Transverse colon (tissue), 4 donors: ENCODE measurements around the gene DUSP3. TPM values are rescaled to one million over a fixed set of nuclear protein-coding genes. Genes with fewer than 3 reads are reported as not detected.

Source experiments
- DNase-seq: peaks from one replicate; pipeline ENCODE4 v3.0.0-alpha.2; 2019
- H3K27ac ChIP-seq, 4 donors: fragments of 200-600 bp; sonication (generic); 2 replicates each; pipeline ENCODE4 v1.5.1; 2016 to 2018; ENCODE audit warnings: inconsistent platforms in 4 of 4
- H3K27me3 ChIP-seq: fragments of 200-600 bp; sonication (generic); 2 replicates; pipeline ENCODE4 v1.5.1; 2017; ENCODE audit warnings: inconsistent platforms
- H3K36me3 ChIP-seq, 4 donors: fragments of 200-600 bp; sonication (generic); 2 replicates each; pipeline ENCODE4 v1.5.1; 2017 to 2019; ENCODE audit warnings: inconsistent platforms in 4 of 4
- H3K4me1 ChIP-seq, 4 donors: fragments of 200-600 bp; sonication (generic); 2 replicates each; pipeline ENCODE4 v1.5.1; 2017 to 2020; ENCODE audit warnings: inconsistent platforms in 4 of 4
- H3K4me3 ChIP-seq, 4 donors: fragments of 200-600 bp; sonication (generic); 1 replicate in 1 of 4; 2 replicates in 3 of 4; pipeline versions ENCODE4 v1.5.1 to v1.6.1; 2017 to 2019; ENCODE audit warnings: inconsistent platforms in 4 of 4
- H3K9me3 ChIP-seq, 2 donors: fragments of 200-600 bp; sonication (generic); 2 replicates each; pipeline ENCODE4 v1.5.1; 2017 to 2019; ENCODE audit warnings: inconsistent platforms in 2 of 2
- EP300 ChIP-seq: sonication (generic); formaldehyde crosslinking; IDR thresholded peaks from one replicate; pipeline ENCODE4 v1.6.1; 2017; ENCODE audit warnings: antibody characterized with exemption, low read depth
- POLR2A ChIP-seq: fragments of 450-650 bp; IDR thresholded peaks from one replicate; pipeline ENCODE4 v1.6.1; 2016; ENCODE audit warnings: antibody characterized with exemption, mild to moderate bottlenecking, moderate library complexity
- POLR2AphosphoS5 ChIP-seq, 3 donors: sonication (generic); formaldehyde crosslinking; IDR thresholded peaks; one replicate each; pipeline ENCODE4 v1.6.1; 2016; ENCODE audit warnings: antibody characterized with exemption in 3 of 3
- WGBS, 2 donors: methylation state at CpG; one replicate each; pipeline ENCODE4 v1.1.5; 2018; ENCODE audit warnings: low coverage in 1 of 2; 5-methylcytosine and 5-hydroxymethylcytosine counted together
- in situ Hi-C, 4 donors: fragments of 200-750 bp; cut with MboI; loops; one replicate each; pipeline versions ENCODE4 v1.15.0 to v1.15.1; 2017; ENCODE audit warnings: low sequenced_read_pairs in 3 of 4, low pct_ligation_motif_present in 1 of 4, low pct_unique_long_range_greater_than_20kb in 1 of 4
- intact Hi-C: fragments of 100-400 bp; cut with DNase I; formaldehyde crosslinking; loops from one replicate; pipeline ENCODE4 v1.15.1; 2023; ENCODE audit warnings: low total_unique reads
- total RNA-seq, 4 donors: library from RNA; depleted of rRNA; stranded (reverse); fragments of >200 nt; gene quantifications; one replicate each; pipeline ENCODE4 v1.1.0, GENCODE V29; 2016
- TF ChIP-seq, protein P1 (sequence below), 5 experiments: fragments of 200-600 bp in 3 of 5; fragments of 450-650 bp in 2 of 5; sonication (generic) in 3 of 5; IDR thresholded peaks; 1 replicate in 2 of 5; 2 replicates in 3 of 5; pipeline ENCODE4 v1.5.1; 2016 to 2017; ENCODE audit warnings: antibody characterized with exemption in 5 of 5, inconsistent platforms in 3 of 5, mild to moderate bottlenecking in 2 of 5, moderate library complexity in 1 of 5

Gene DUSP3
- total RNA-seq, 4 donors from 2014 or later, result 52.7 to 145 (median 70.9) TPM

DNA sequence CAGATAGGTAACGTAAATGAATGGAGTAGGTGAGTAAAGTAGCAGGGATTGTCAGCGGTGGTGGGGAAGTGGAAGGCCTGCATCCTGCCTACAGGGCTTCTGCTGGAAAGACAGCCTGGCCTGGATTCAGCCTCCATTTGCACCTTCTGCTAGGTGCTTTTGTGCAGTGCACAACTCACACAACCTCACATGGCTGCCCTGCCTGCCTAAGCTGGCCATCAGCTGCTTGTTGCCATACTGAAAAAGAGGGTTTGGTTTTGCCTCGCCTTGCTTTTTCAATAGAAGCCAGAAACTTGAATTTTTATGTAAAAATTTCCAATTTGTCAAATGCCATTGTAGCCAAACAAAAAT is 56.5 kb downstream of the DUSP3 start:
- in situ Hi-C loops (no loop called here), intact Hi-C loops (no loop called here)
- no peak overlapping the region for H3K4me3 ChIP-seq
- TF ChIP-seq EP300, result no peak
- TF ChIP-seq POLR2A, result no peak
- TF ChIP-seq POLR2AphosphoS5 (IDR thresholded peaks at IDR 0.05), result no peak
- no peak overlapping the region for H3K27ac ChIP-seq
- no peaks in the 10 kb centered on the region for H3K9me3 ChIP-seq
- DNase-seq, result no peak
- H3K27me3 ChIP-seq, result no peaks in the 10 kb centered on the region
- no peaks in the 10 kb centered on the region for H3K36me3 ChIP-seq
- 93 to 100% methylated on average over 1 to 3 of the region's 3 CpGs for WGBS, 2 donors
- peaks cover 0 to 5% (median 0%) of the 10 kb centered on the region in 4 donors for H3K4me1 ChIP-seq

DNA sequence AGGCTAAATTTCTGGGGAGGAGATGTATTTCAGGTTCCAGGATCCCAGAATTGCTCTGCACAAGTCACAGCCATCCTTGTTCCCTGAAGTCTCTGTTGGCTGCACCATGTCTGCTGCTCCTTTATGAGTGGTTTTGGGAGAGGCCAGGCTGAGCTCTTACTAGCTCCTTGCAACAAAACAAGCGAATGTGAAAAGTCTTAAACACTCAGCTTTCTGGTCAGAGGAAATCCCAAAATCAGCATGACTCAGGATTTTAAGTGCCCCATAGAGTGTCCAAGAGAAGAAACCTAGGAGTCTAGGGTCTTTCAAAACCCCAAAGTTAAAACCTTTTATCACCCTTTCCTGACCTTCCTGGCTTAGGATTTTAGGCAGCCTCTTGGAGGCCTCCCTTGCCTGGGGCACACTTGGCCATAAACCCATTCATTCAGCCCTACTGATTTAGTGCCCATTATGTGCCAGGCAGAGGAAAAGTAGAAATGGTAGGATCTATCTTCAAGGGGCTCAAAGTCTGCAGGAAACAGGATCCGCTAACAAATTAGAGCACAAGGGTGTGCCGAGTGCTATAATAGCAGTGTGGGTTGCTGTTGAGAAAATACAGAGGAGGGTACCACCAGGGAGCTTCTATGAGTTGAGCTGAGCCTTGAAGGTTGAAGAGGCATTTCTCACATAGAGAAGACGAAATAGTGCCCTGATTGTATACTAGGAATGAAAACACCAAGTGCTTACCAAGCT is 57.1 kb downstream of the DUSP3 start:
- Histone ChIP-seq H3K4me3 (no peak overlapping the region), H3K4me1 (peaks cover 0 to 5% (median 0%) of the 10 kb centered on the region in 4 donors), H3K9me3 (no peaks in the 10 kb centered on the region), H3K27me3 (no peaks in the 10 kb centered on the region), H3K36me3 (no peaks in the 10 kb centered on the region), H3K27ac (peak overlapping the region in 1 of 4 donors; percentile 95)
- intact Hi-C loops (no loop called here), in situ Hi-C loops (no loop called here)
- TF ChIP-seq POLR2A, result no peak
- TF ChIP-seq EP300, result no peak
- TF ChIP-seq, protein P1, sequence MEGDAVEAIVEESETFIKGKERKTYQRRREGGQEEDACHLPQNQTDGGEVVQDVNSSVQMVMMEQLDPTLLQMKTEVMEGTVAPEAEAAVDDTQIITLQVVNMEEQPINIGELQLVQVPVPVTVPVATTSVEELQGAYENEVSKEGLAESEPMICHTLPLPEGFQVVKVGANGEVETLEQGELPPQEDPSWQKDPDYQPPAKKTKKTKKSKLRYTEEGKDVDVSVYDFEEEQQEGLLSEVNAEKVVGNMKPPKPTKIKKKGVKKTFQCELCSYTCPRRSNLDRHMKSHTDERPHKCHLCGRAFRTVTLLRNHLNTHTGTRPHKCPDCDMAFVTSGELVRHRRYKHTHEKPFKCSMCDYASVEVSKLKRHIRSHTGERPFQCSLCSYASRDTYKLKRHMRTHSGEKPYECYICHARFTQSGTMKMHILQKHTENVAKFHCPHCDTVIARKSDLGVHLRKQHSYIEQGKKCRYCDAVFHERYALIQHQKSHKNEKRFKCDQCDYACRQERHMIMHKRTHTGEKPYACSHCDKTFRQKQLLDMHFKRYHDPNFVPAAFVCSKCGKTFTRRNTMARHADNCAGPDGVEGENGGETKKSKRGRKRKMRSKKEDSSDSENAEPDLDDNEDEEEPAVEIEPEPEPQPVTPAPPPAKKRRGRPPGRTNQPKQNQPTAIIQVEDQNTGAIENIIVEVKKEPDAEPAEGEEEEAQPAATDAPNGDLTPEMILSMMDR (IDR thresholded peaks at IDR 0.05), result no peak
- TF ChIP-seq POLR2AphosphoS5 (IDR thresholded peaks at IDR 0.05), result no peak
- DNase-seq, result no peak
- 80 to 91% methylated on average over 2 to 4 of the region's 4 CpGs for whole genome bisulfite sequencing, 2 donors

DNA sequence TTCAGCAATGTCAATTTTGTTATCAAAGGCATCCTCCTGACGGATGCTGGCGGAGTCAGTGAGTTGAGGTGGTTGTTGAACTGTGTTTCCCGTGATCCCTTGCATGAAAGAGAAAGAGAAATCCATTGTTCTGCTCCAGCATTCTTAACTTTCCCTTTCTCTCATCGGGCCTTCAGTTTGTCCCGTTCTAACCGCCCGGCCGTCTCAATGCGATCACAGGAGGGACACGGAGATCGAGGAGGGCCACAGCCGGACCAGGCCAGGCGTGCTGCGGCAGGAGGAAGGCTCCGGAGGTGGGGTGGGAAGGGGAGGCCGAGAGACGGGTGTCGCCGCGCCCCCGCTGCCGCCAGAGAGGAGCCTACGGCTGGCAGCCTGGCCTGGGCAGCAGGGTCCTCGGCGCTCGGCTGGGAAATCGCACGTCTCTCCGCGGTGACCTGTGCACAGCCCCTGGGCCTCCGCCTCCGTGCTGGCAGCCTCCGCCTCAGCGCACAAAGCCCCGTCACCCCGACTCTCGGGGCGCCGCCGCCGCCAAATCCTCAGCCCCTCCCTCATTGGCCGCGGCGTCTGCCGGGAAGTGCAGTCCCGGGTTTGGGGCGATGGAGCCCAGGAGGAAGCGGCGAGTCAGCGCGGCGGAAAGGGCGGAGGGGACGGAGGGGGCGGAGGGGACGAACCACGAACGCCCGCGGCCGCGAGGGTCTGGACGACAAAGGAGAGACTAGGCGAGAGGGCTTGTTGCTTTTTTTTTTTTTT is 58.3 kb downstream of the DUSP3 start:
- 0% methylated on average over 3 to 45 of the region's 64 CpGs for WGBS, 2 donors
- in situ Hi-C loops, result no loop called here
- peak; percentile 84 for DNase-seq
- TF ChIP-seq POLR2AphosphoS5 (IDR thresholded peaks at IDR 0.05) (peak; percentile 69 to 81 (median 78)), POLR2A (peak; percentile 70), EP300 (no peak)
- TF ChIP-seq, protein P1 (IDR thresholded peaks at IDR 0.05), result no peak
- no peaks in the 10 kb centered on the region for H3K36me3 ChIP-seq
- H3K27ac ChIP-seq, result peak overlapping the region; percentile 88 to 95 (median 92)
- peaks cover 5% of the 10 kb centered on the region for H3K27me3 ChIP-seq
- peaks cover 0 to 5% (median 0%) of the 10 kb centered on the region in 4 donors for H3K4me1 ChIP-seq
- intact Hi-C loops, result no loop called here
- H3K4me3 ChIP-seq, result peak overlapping the region; percentile 24 to 89 (median 62)
- H3K9me3 ChIP-seq, result no peaks in the 10 kb centered on the region

DNA sequence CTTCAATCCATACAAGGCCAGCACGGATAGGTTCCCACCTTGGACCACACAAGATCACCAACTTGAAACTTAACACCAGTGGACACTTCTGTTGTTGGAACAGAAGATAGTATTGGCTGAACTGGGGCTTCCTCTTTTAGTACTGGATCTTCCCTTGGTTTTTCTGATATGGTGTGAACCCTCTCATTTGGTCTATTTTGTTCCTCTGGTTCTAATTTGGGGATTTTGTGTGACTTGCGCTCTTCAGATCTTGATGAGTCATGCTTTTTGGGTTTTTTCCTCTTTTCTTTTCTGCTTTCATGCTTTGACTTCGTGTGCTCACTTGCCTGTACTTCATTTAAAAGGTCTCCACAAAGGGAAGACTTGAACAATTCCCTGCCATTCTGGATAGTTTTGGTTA is 59.2 kb downstream of the DUSP3 start:
- no peaks in the 10 kb centered on the region for H3K36me3 ChIP-seq
- no peak overlapping the region for H3K4me3 ChIP-seq
- TF ChIP-seq, protein P1 (IDR thresholded peaks at IDR 0.05), result no peak
- TF ChIP-seq POLR2A, result no peak
- no peak for TF ChIP-seq EP300
- no peak for TF ChIP-seq POLR2AphosphoS5 (IDR thresholded peaks at IDR 0.05)
- no peak for DNase-seq
- H3K27ac ChIP-seq, result peak overlapping the region in 2 of 4 donors; percentile 88 to 95
- H3K9me3 ChIP-seq, result no peaks in the 10 kb centered on the region
- H3K27me3 ChIP-seq, result peaks cover 14% of the 10 kb centered on the region
- intact Hi-C loops (no loop called here), in situ Hi-C loops (no loop called here)
- 68 to 100% methylated on average over 3 of the region's 3 CpGs for WGBS, 2 donors
- peaks cover 0 to 5% (median 0%) of the 10 kb centered on the region in 4 donors for H3K4me1 ChIP-seq
